RWPE2 (cell line): ENCODE results near the gene SHTN1.

ENCODE experiments used
- ATAC-seq: fragments of 200-7000 bp; cut with Tn5 transposase; 3 replicates; pipeline ENCODE4 v1.9.1; 2021; ENCODE audit warnings: low read depth
- DNase-seq: peaks from one replicate; pipeline ENCODE4 v3.0.0-alpha.2; 2020; ENCODE audit warnings: low spot score
- H3K27ac ChIP-seq: fragments of 450-650 bp; 2 replicates; pipeline ENCODE4 v1.5.1; 2017; ENCODE audit warnings: mild to moderate bottlenecking; ENCODE audit not compliant: poor library complexity, severe bottlenecking
- H3K27me3 ChIP-seq: fragments of 250-450 bp; sonication (Bioruptor Pico); 2 replicates; pipeline ENCODE4 v1.5.1; 2021; ENCODE audit warnings: mild to moderate bottlenecking, moderate library complexity; ENCODE audit not compliant: insufficient read depth, poor library complexity, severe bottlenecking
- H3K36me3 ChIP-seq: fragments of 250-450 bp; sonication (Bioruptor Pico); 2 replicates; pipeline ENCODE4 v1.5.1; 2020; ENCODE audit warnings: low read depth, mild to moderate bottlenecking, moderate library complexity
- H3K4me1 ChIP-seq: fragments of 250-450 bp; sonication (Bioruptor Pico); 2 replicates; pipeline ENCODE4 v1.5.1; 2021; ENCODE audit warnings: mild to moderate bottlenecking, moderate library complexity; ENCODE audit not compliant: insufficient read depth, poor library complexity, severe bottlenecking
- H3K4me3 ChIP-seq: fragments of 250-450 bp; sonication (Bioruptor Pico); 2 replicates; pipeline ENCODE4 v1.5.1; 2021; ENCODE audit warnings: mild to moderate bottlenecking, moderate library complexity; ENCODE audit not compliant: severe bottlenecking
- H3K9me3 ChIP-seq: fragments of 250-450 bp; sonication (Bioruptor Pico); 2 replicates; pipeline ENCODE4 v1.5.1; 2021; ENCODE audit warnings: mild to moderate bottlenecking, moderate library complexity; ENCODE audit not compliant: severe bottlenecking
- TF ChIP-seq, protein P1 (sequence below): fragments of 450-650 bp; IDR thresholded peaks from one replicate; pipeline ENCODE4 v1.5.1; 2017; ENCODE audit warnings: mild to moderate bottlenecking, moderate library complexity; ENCODE audit not compliant: poor library complexity, severe bottlenecking

Gene SHTN1

DNA sequence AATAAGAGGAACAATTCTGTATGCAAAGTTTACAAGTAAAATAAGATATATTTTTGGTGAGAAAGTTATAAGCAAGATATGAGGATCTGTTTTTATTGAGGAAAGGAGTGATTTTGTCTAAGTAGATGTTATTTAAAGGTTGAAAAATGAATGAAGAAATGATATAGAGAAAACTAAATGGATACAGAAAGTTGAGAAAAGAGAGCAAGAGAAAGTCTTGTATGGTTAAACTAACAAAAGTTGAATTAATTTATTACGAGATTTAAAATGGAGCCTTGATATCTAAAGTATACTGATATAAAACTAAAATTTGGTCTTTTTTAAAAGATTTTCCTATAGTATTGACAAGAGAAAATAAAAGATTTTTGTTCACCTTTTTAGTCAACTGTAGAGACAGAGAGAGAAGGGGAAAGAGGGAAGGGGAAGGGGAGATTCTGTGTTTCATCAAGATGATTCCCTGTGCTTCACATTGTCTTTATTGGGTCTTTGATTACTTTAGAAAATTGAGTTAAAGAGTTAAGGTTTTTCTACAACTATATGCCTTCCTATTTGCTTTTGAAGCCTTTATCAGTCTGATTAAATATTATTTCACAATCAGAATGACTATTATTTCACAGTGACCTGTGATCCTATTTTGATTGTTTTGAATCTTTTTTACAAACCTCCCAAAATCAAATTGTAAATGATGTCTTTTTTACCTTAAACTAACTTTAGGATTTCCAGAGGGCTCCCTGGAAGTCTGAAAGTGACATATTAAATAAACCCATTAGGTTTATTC is 10.7 kb downstream of the SHTN1 start:
- no peak for ATAC-seq
- H3K27me3 ChIP-seq = no peaks in the 10 kb centered on the region
- TF ChIP-seq, protein P1, sequence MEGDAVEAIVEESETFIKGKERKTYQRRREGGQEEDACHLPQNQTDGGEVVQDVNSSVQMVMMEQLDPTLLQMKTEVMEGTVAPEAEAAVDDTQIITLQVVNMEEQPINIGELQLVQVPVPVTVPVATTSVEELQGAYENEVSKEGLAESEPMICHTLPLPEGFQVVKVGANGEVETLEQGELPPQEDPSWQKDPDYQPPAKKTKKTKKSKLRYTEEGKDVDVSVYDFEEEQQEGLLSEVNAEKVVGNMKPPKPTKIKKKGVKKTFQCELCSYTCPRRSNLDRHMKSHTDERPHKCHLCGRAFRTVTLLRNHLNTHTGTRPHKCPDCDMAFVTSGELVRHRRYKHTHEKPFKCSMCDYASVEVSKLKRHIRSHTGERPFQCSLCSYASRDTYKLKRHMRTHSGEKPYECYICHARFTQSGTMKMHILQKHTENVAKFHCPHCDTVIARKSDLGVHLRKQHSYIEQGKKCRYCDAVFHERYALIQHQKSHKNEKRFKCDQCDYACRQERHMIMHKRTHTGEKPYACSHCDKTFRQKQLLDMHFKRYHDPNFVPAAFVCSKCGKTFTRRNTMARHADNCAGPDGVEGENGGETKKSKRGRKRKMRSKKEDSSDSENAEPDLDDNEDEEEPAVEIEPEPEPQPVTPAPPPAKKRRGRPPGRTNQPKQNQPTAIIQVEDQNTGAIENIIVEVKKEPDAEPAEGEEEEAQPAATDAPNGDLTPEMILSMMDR = no peak

DNA sequence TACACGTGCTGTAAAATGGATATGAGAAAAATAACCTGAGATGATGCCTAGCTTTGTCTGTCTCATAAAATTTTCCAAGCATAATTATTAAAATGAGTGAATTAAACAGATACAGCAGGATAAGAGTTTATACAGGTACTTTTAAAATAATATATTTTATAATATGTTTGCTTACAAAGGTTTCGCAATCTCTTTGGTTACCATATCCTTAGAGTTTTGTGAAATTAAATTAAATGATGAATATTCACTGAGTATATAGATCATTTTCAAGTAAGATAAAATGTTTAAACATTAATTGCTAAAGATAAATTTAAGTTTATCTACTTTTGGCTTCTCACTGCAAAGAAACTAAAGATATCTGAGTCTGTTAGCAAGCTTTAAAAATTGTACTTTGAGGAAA is 11.4 kb downstream of the SHTN1 start:
- no peaks in the 10 kb centered on the region for H3K4me1 ChIP-seq
- no peaks in the 10 kb centered on the region for H3K27me3 ChIP-seq
- H3K4me3 ChIP-seq = no peak overlapping the region
- H3K27ac ChIP-seq = no peak overlapping the region
- TF ChIP-seq, protein P1 = no peak
- H3K36me3 ChIP-seq = no peaks in the 10 kb centered on the region; the same call in 1 of the 2 replicates
- no peaks in the 10 kb centered on the region for H3K9me3 ChIP-seq
- DNase-seq (no peak), ATAC-seq (no peak)

More for the DNA sequence above, 10.7 kb downstream of the SHTN1 start:
- no peak overlapping the region for H3K27ac ChIP-seq
- no peaks in the 10 kb centered on the region; the same call in 1 of the 2 replicates for H3K36me3 ChIP-seq
- no peak for DNase-seq
- no peaks in the 10 kb centered on the region for H3K4me1 ChIP-seq
- no peak overlapping the region for H3K4me3 ChIP-seq
- no peaks in the 10 kb centered on the region for H3K9me3 ChIP-seq

DNA sequence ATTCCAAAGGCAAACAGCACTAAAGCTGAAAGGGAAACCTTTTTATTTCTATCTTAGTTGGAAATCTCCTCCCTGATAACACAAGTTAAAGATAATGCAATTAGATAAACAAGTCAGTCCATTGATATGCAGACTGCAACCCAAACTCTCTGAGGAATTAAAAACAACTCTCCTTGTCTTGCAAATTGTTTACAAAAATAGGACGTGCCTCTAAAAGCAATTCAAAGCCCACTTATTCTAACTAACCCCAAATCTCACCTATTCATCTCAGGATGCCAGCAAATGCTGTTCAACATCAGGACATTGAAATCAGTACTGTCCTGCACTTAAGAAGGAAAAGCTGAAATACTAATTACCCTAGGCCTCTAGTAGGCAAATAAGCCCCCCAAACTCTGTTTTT is 12.8 kb downstream of the SHTN1 start:
- Histone ChIP-seq H3K27me3 (no peaks in the 10 kb centered on the region), H3K9me3 (no peaks in the 10 kb centered on the region), H3K36me3 (no peaks in the 10 kb centered on the region; the same call in 1 of the 2 replicates), H3K27ac (no peak overlapping the region), H3K4me1 (no peaks in the 10 kb centered on the region), H3K4me3 (no peak overlapping the region)
- ATAC-seq = no peak
- DNase-seq = no peak
- TF ChIP-seq, protein P1 = no peak

DNA sequence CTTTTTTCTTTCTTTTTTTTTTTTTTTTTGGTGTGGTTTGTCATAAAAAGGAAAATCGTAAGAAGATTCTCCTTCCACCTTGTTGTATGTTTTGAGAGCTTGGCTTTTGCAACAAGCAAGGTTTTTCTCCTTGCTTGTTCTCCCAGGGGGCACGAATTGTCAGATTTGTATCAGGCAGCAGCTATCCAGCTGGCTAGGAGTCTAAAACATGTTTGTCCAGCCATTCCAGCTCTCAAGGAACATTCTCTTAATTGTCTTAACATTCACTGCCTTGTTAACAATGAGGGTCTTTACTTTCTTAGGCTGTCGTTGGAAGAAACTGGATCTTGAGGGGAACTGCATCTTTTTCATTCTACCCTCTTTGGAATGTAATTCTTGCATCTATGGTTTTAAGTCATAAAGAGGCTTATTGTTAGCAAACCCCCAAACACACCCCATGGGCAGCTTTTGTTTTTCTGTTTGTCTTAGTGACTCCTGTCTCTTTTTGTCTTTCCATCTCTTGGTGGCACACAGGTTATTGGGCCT is 14.6 kb downstream of the SHTN1 start:
- no peaks in the 10 kb centered on the region for H3K9me3 ChIP-seq
- H3K27me3 ChIP-seq = no peaks in the 10 kb centered on the region
- DNase-seq (no peak), ATAC-seq (no peak)
- no peak overlapping the region for H3K27ac ChIP-seq
- TF ChIP-seq, protein P1 = no peak
- no peak overlapping the region for H3K4me3 ChIP-seq
- H3K4me1 ChIP-seq = peaks cover 5% of the 10 kb centered on the region
- H3K36me3 ChIP-seq = no peaks in the 10 kb centered on the region; the same call in 1 of the 2 replicates

DNA sequence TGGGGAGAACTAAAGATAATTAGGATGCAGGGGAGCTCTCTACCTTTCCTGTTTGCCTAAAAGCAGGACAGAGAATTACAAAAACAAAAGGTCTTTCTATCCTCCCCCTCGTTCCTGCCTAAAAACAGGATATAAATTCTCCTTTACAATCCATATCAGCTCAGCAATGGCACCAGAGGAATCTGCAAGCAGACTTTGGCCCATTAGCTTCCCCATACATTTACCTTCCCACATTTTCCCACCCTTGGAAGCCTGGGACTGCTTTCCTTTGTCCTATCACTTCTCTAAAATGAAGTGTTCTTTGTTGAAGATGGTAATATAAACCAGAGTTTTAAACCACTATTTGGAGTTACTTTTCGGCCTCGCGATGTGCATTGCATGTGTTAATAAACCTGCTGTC is 15.5 kb downstream of the SHTN1 start:
- Histone ChIP-seq H3K9me3 (no peaks in the 10 kb centered on the region), H3K4me1 (peaks cover 5% of the 10 kb centered on the region), H3K36me3 (no peaks in the 10 kb centered on the region; the same call in 1 of the 2 replicates), H3K27me3 (no peaks in the 10 kb centered on the region), H3K27ac (no peak overlapping the region), H3K4me3 (no peak overlapping the region)
- ATAC-seq = no peak
- TF ChIP-seq, protein P1 = no peak
- no peak for DNase-seq
